Breast epithelium (tissue), 4 donors: Measurements from ENCODE around the gene KRT15. TPM values are rescaled to one million over a fixed set of nuclear protein-coding genes. Genes with fewer than 3 reads are reported as not detected.

ENCODE experiments used
- DNase-seq, 2 donors: peaks; one replicate each; pipeline ENCODE4 v3.0.0-alpha.2; 2019; ENCODE audit warnings: low spot score in 2 of 2
- H3K27ac ChIP-seq, 2 donors: fragments of 200-600 bp; sonication (generic) in 1 of 2; one replicate each; pipeline ENCODE4 v1.5.1; 2016 to 2019; ENCODE audit warnings: mild to moderate bottlenecking in 1 of 2
- H3K27me3 ChIP-seq, 2 donors: fragments of 200-600 bp; sonication (generic) in 1 of 2; one replicate each; pipeline versions ENCODE4 v1.5.1 to v1.6.0; 2017 to 2019; ENCODE audit warnings: control low read depth in 1 of 2, mild to moderate bottlenecking in 1 of 2
- H3K36me3 ChIP-seq: fragments of 200-600 bp; one replicate; pipeline ENCODE4 v1.5.1; 2019
- H3K4me1 ChIP-seq, 2 donors: fragments of 200-600 bp; sonication (generic); one replicate each; pipeline ENCODE4 v1.5.1; 2016 to 2019; ENCODE audit warnings: control low read depth in 1 of 2
- H3K4me3 ChIP-seq, 3 donors: fragments of 200-600 bp; sonication (generic); 1 replicate in 2 of 3; 2 replicates in 1 of 3; pipeline ENCODE4 v1.5.1; 2016 to 2019; ENCODE audit warnings: mild to moderate bottlenecking in 3 of 3, moderate library complexity in 2 of 3
- H3K9me3 ChIP-seq, 2 donors: fragments of 200-600 bp; sonication (generic) in 1 of 2; one replicate each; pipeline ENCODE4 v1.5.1; 2016 to 2019; ENCODE audit warnings: control low read depth in 1 of 2
- POLR2A ChIP-seq: fragments of 450-650 bp; IDR thresholded peaks from one replicate; pipeline ENCODE4 v1.6.1; 2016; ENCODE audit warnings: antibody characterized with exemption, mild to moderate bottlenecking, moderate library complexity
- POLR2AphosphoS5 ChIP-seq, 3 donors: sonication (generic); formaldehyde crosslinking; IDR thresholded peaks; one replicate each; pipeline ENCODE4 v1.6.1; 2017; ENCODE audit warnings: antibody characterized with exemption in 3 of 3
- intact Hi-C: fragments of 100-400 bp; cut with DNase I; formaldehyde crosslinking; loops from one replicate; pipeline ENCODE4 v1.15.1; 2023; ENCODE audit warnings: low total_unique reads
- total RNA-seq, 3 donors: library from RNA; depleted of rRNA; stranded (reverse); fragments of >200 nt; gene quantifications; one replicate each; pipeline ENCODE4 v1.1.0, GENCODE V29; 2016
- TF ChIP-seq, protein P1 (sequence below), 3 donors: fragments of 450-650 bp; IDR thresholded peaks; one replicate each; pipeline ENCODE4 v1.5.1; 2016 to 2017; ENCODE audit warnings: antibody characterized with exemption in 3 of 3, mild to moderate bottlenecking in 3 of 3, moderate library complexity in 3 of 3

Gene KRT15
- total RNA-seq, 3 donors from 2014 or later = 0.80 to 2,244 (median 331) TPM

DNA sequence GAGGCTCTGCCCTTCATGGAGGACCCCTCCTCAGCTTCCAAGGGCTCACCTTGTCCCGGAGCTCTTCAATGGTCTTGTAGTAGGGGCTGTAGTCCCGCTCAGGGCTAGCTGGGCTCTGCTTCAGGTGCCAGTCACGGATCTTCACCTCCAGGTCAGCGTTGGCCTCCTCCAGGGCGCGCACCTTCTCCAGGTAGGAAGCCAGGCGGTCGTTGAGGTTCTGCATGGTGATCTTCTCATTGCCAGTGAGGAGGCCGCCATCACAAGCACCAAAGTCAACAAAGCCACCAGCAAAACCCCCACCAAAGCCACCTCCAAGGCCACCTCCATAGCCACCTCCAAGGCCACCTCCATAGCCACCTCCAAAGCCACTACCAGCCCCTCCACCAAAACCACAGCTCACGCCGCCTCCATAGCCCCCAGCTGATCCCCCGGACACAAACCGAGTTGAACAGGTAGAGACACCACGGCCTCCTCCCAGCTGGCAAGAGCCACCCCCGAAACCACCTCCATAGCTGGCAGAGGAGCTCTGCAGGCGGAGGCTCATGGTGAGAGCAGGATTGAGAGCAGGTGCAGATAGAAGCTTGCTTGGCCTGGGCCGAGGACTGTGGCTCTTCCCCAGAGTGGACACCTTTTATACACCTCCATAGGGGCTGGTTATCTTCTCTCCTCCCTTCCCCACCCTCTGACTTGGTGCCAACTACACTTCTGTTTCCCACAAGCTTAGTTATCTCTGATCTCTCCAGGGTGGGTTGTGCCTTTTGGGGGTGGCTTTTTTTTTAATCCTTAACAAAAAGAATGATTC is 13.5 kb downstream of the KRT15 start, which contains the start of gene KRT13:
Gene KRT13 (minus strand): TSS at position 606 of the 802 bp plus-strand sequence. CDS start 62 bp downstream, at position 544.
- H3K27me3 ChIP-seq = no peaks in the 10 kb centered on the region
- TF ChIP-seq, protein P1, sequence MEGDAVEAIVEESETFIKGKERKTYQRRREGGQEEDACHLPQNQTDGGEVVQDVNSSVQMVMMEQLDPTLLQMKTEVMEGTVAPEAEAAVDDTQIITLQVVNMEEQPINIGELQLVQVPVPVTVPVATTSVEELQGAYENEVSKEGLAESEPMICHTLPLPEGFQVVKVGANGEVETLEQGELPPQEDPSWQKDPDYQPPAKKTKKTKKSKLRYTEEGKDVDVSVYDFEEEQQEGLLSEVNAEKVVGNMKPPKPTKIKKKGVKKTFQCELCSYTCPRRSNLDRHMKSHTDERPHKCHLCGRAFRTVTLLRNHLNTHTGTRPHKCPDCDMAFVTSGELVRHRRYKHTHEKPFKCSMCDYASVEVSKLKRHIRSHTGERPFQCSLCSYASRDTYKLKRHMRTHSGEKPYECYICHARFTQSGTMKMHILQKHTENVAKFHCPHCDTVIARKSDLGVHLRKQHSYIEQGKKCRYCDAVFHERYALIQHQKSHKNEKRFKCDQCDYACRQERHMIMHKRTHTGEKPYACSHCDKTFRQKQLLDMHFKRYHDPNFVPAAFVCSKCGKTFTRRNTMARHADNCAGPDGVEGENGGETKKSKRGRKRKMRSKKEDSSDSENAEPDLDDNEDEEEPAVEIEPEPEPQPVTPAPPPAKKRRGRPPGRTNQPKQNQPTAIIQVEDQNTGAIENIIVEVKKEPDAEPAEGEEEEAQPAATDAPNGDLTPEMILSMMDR (IDR thresholded peaks at IDR 0.05) = no peak
- TF ChIP-seq POLR2A = no peak
- TF ChIP-seq POLR2AphosphoS5 (IDR thresholded peaks at IDR 0.05) = no peak
- no peaks in the 10 kb centered on the region for H3K36me3 ChIP-seq
- no peak for DNase-seq
- H3K27ac ChIP-seq = no peak within 1 kb of the TSS
- no peak within 1 kb of the TSS for H3K4me3 ChIP-seq
- intact Hi-C loops = loop anchor here (2.0 kb wide), 1 partner anchor 78 kb away; no protein-coding TSS in a partner anchor
- no peaks in the 10 kb centered on the region for H3K9me3 ChIP-seq
- no peaks in the 10 kb centered on the region for H3K4me1 ChIP-seq

DNA sequence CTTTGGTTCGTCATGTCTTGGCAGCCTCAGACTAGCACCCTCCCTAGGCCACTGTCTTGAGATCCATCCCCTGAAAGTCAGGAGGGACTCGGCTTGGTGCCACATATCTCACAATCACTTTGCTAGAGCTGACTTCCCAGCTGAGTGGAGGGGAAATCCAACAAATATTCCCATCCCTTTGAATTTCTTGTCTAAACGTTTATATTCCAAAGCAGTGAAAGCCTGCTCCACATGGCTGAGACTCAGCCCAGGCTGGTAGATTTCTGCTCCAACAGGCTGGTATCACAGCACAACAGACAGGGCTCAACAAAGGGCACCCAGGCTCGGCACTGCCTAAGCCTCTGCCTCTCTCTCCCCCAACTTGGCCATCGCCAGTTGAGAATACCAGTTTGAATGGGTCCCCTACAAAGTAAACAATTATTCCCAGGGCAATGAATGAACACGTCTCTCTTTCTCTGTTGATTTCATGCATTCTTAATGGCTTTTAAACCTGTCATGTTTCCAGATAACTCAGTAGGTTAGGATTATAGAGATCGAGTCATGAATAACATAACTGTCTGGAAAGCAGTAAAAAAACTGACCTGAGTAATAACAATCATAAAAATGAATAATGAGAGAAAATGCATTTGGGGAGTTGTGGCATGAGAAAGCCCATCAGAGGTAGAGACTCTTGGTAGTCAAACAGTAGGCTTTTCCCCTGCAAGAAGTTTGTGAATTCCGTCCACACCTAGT is 14.3 kb downstream of the KRT15 start:
- intact Hi-C loops = loop anchor here (2.0 kb wide), 1 partner anchor 78 kb away; no protein-coding TSS in a partner anchor
- H3K27ac ChIP-seq = no peak overlapping the region
- H3K4me3 ChIP-seq = no peak overlapping the region
- H3K36me3 ChIP-seq = no peaks in the 10 kb centered on the region
- no peaks in the 10 kb centered on the region for H3K4me1 ChIP-seq
- no peak for DNase-seq
- TF ChIP-seq POLR2AphosphoS5 (IDR thresholded peaks at IDR 0.05) (no peak), POLR2A (no peak)
- TF ChIP-seq, protein P1 (IDR thresholded peaks at IDR 0.05) = no peak
- H3K9me3 ChIP-seq = no peaks in the 10 kb centered on the region
- H3K27me3 ChIP-seq = no peaks in the 10 kb centered on the region

DNA sequence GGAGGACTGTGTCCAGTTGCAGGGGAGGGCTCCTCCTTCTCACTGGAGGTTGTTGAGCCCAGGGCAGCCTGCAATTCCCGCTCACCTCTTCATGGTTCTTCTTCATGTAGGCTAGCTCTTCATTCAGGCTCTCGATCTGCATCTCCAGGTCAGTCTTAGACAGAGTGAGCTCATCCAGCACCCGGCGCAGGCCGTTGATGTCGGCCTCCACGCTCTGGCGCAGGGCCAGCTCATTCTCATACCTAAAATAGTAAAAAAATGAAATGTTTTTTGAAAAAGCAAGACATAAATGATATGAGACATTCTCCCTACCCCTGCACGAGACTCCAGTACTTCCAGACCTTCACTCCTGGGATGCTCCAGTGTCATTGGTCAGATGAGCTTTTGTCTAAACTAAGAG is 15.5 kb downstream of the KRT15 start:
- Histone ChIP-seq H3K9me3 (no peaks in the 10 kb centered on the region), H3K27ac (no peak overlapping the region), H3K36me3 (no peaks in the 10 kb centered on the region), H3K27me3 (no peaks in the 10 kb centered on the region), H3K4me1 (no peaks in the 10 kb centered on the region), H3K4me3 (no peak overlapping the region)
- intact Hi-C loops = no loop called here
- TF ChIP-seq, protein P1 (IDR thresholded peaks at IDR 0.05) = no peak
- no peak for TF ChIP-seq POLR2A
- no peak for TF ChIP-seq POLR2AphosphoS5 (IDR thresholded peaks at IDR 0.05)
- DNase-seq = no peak

DNA sequence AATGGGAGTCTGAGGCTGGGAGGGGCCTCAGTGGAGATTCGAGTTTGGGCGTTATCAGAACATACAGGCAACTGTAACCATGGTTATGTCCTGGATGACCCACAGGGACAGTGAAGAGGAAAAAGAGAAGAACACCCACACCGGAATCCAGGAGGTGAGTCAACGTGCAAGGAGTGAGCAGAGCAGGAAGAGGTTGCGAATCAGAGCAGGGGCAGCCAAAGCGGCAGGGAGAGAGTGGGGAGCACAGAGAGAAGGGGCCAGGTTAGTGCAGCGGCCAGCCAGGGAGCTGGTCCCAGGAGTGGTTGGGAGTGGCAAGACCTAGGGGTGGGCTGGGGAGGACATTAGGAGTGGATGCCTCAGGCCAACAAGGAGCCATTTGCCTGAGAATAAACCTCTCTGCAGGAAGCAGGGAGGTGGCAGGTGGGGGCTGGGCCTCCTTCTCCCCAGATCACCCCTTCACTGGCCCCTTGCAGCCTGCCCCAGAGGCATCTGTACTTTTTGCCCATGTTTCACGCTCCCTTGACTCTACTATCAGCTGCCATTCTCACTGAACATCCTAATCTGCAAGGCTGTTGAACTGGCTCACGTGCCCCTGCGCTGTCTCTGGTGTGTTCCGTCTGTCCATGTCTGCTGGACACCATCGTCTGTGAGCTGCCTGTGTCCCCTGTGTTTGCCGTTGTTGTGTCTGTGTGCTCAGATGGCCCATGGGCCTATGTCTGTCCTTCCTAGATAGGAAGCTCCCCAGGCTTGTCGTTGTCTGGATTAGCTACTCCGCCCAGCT is 18.4 kb downstream of the KRT15 start:
- Histone ChIP-seq H3K9me3 (no peaks in the 10 kb centered on the region), H3K36me3 (no peaks in the 10 kb centered on the region), H3K4me3 (no peak overlapping the region), H3K4me1 (no peaks in the 10 kb centered on the region), H3K27me3 (no peaks in the 10 kb centered on the region), H3K27ac (no peak overlapping the region)
- TF ChIP-seq POLR2AphosphoS5 (IDR thresholded peaks at IDR 0.05) (no peak), POLR2A (no peak)
- TF ChIP-seq, protein P1 (IDR thresholded peaks at IDR 0.05) = no peak
- DNase-seq = no peak
- intact Hi-C loops = no loop called here
